ENCODE results near the gene UBASH3B. TPM values are rescaled to one million over a fixed set of nuclear protein-coding genes. Genes with fewer than 3 reads are reported as not detected.
"Not testable (repeated sequence)": the region's sequence is repeated elsewhere in the genome, so short reads cannot be mapped to it uniquely, and the experiment has no call there.

Gene UBASH3B
- total RNA-seq, 1 donor from 2014 or later = 62.1 TPM

- H3K27ac ChIP-seq (ENCODE audit: low read depth, low read length) = no peak overlapping the region
- no peaks in the 10 kb centered on the region for H3K36me3 ChIP-seq (ENCODE audit: insufficient read depth, low read length)
- H3K79me2 ChIP-seq (ENCODE audit: insufficient read depth, low read length) = no peaks in the 10 kb centered on the region
- H2AFZ ChIP-seq (ENCODE audit: low read depth, low read length) = no peak overlapping the region
- H3K9me3 Mint-ChIP-seq (ENCODE audit: unreplicated experiment) = peaks cover 40% of the 10 kb centered on the region
- no peaks in the 10 kb centered on the region for H4K20me1 ChIP-seq (ENCODE audit: insufficient read depth, low read length)
- H3K4me3 ChIP-seq (ENCODE audit: insufficient read depth, low read depth, low read length) = no peak overlapping the region
- no peak for DNase-seq (ENCODE audit: low read depth)
- H3K4me3 Mint-ChIP-seq (ENCODE audit: unreplicated experiment) = no peak overlapping the region
- H3K9me3 ChIP-seq (ENCODE audit: insufficient read depth, low read depth, low read length) = no peaks in the 10 kb centered on the region
- no peak overlapping the region for H3K4me2 ChIP-seq (ENCODE audit: low read length)
- H3K9ac ChIP-seq (ENCODE audit: low read length) = no peak overlapping the region
- no peaks in the 10 kb centered on the region for H3K4me1 ChIP-seq (ENCODE audit: insufficient read depth, low read length)
- peaks cover 3% of the 10 kb centered on the region for H3K27me3 Mint-ChIP-seq (ENCODE audit: low read depth, unreplicated experiment)
- H3K36me3 Mint-ChIP-seq (ENCODE audit: low read depth, unreplicated experiment) = peaks cover 27% of the 10 kb centered on the region
- H3K27me3 ChIP-seq (ENCODE audit: insufficient read depth, low read length) = no peaks in the 10 kb centered on the region
- H3K4me1 Mint-ChIP-seq (ENCODE audit: low read depth, unreplicated experiment) = no peaks in the 10 kb centered on the region
- no peak for FAIRE-seq
- TF ChIP-seq, protein P1, sequence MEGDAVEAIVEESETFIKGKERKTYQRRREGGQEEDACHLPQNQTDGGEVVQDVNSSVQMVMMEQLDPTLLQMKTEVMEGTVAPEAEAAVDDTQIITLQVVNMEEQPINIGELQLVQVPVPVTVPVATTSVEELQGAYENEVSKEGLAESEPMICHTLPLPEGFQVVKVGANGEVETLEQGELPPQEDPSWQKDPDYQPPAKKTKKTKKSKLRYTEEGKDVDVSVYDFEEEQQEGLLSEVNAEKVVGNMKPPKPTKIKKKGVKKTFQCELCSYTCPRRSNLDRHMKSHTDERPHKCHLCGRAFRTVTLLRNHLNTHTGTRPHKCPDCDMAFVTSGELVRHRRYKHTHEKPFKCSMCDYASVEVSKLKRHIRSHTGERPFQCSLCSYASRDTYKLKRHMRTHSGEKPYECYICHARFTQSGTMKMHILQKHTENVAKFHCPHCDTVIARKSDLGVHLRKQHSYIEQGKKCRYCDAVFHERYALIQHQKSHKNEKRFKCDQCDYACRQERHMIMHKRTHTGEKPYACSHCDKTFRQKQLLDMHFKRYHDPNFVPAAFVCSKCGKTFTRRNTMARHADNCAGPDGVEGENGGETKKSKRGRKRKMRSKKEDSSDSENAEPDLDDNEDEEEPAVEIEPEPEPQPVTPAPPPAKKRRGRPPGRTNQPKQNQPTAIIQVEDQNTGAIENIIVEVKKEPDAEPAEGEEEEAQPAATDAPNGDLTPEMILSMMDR (IDR thresholded peaks at IDR 0.05; ENCODE audit: insufficient read depth, low read depth, low read length) = no peak
- TF ChIP-seq EZH2 (IDR thresholded peaks at IDR 0.05; ENCODE audit: insufficient read depth, low read length) = no peak
- no peak overlapping the region for H3K27ac Mint-ChIP-seq (ENCODE audit: unreplicated experiment)
Measured at GRCh38 chr11:122821169-122821568, 165.6 kb downstream of the UBASH3B start.

DNA sequence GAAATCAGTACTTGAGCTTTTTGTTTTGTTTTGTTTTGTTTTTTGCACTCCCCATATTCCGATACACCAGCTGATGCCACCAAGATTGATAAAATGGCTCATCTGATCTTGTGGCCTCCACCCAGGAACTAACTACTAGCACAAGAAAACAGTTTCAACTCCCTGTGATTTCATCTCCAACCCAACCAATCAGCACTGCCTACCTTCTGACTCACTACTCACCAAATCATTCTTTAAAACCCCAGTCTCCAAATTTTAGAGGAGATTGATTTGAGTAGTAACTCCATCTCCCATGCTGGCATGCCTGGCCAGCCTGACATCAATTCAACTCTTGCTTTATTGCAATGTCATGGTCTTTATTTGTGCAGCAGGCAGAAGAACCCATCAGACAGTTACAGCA lies 166.7 kb downstream of the UBASH3B start:
- Histone ChIP-seq H3K27me3 (ENCODE audit: insufficient read depth, low read length) (no peaks in the 10 kb centered on the region), H3K4me3 (ENCODE audit: insufficient read depth, low read depth, low read length) (no peak overlapping the region), H3K4me2 (ENCODE audit: low read length) (no peak overlapping the region), H3K9ac (ENCODE audit: low read length) (no peak overlapping the region), H4K20me1 (ENCODE audit: insufficient read depth, low read length) (no peaks in the 10 kb centered on the region), H3K27ac (ENCODE audit: low read depth, low read length) (no peak overlapping the region), H3K4me1 (ENCODE audit: insufficient read depth, low read length) (no peaks in the 10 kb centered on the region), H3K9me3 (ENCODE audit: insufficient read depth, low read depth, low read length) (no peaks in the 10 kb centered on the region), H2AFZ (ENCODE audit: low read depth, low read length) (no peak overlapping the region), H3K79me2 (ENCODE audit: insufficient read depth, low read length) (no peaks in the 10 kb centered on the region), H3K36me3 (ENCODE audit: insufficient read depth, low read length) (no peaks in the 10 kb centered on the region)
- peaks cover 3% of the 10 kb centered on the region for H3K27me3 Mint-ChIP-seq (ENCODE audit: low read depth, unreplicated experiment)
- DNase-seq (ENCODE audit: low read depth) = no peak
- no peak for FAIRE-seq
- H3K4me3 Mint-ChIP-seq (ENCODE audit: unreplicated experiment) = no peak overlapping the region
- peaks cover 44% of the 10 kb centered on the region for H3K9me3 Mint-ChIP-seq (ENCODE audit: unreplicated experiment)
- no peak for TF ChIP-seq EZH2 (IDR thresholded peaks at IDR 0.05; ENCODE audit: insufficient read depth, low read length)
- TF ChIP-seq, protein P1 (IDR thresholded peaks at IDR 0.05; ENCODE audit: insufficient read depth, low read depth, low read length) = no peak
- H3K27ac Mint-ChIP-seq (ENCODE audit: unreplicated experiment) = no peak overlapping the region
- H3K36me3 Mint-ChIP-seq (ENCODE audit: low read depth, unreplicated experiment) = peaks cover 29% of the 10 kb centered on the region
- H3K4me1 Mint-ChIP-seq (ENCODE audit: low read depth, unreplicated experiment) = no peaks in the 10 kb centered on the region

DNA sequence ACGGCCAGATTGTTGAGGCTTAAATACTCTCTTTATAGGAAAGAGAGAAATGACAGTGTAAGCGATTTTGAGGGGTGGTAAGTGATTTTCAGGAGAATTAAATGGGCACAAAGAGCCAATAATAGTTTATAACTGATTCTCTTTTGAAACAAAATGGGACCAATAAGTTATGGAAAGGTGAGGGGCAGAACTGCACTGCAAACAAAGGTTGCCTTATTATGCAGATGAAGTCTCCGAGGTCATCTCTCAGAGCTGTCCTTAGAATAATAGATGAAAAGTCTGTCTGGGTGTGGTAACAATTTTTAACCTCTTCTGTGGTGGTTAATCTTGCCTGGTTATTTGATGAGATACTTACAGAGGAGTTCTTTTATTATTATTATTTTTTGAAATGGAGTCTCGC lies 168.0 kb downstream of the UBASH3B start:
- Histone ChIP-seq H3K4me3 (ENCODE audit: insufficient read depth, low read depth, low read length) (no peak overlapping the region), H3K27ac (ENCODE audit: low read depth, low read length) (no peak overlapping the region), H4K20me1 (ENCODE audit: insufficient read depth, low read length) (no peaks in the 10 kb centered on the region), H3K4me1 (ENCODE audit: insufficient read depth, low read length) (no peaks in the 10 kb centered on the region), H3K9ac (ENCODE audit: low read length) (no peak overlapping the region), H2AFZ (ENCODE audit: low read depth, low read length) (no peak overlapping the region), H3K27me3 (ENCODE audit: insufficient read depth, low read length) (no peaks in the 10 kb centered on the region), H3K4me2 (ENCODE audit: low read length) (no peak overlapping the region), H3K9me3 (ENCODE audit: insufficient read depth, low read depth, low read length) (no peaks in the 10 kb centered on the region), H3K36me3 (ENCODE audit: insufficient read depth, low read length) (no peaks in the 10 kb centered on the region), H3K79me2 (ENCODE audit: insufficient read depth, low read length) (no peaks in the 10 kb centered on the region)
- H3K27ac Mint-ChIP-seq (ENCODE audit: unreplicated experiment) = no peak overlapping the region
- no peaks in the 10 kb centered on the region for H3K4me1 Mint-ChIP-seq (ENCODE audit: low read depth, unreplicated experiment)
- DNase-seq (ENCODE audit: low read depth) (no peak), FAIRE-seq (no peak)
- TF ChIP-seq, protein P1 (IDR thresholded peaks at IDR 0.05; ENCODE audit: insufficient read depth, low read depth, low read length) = no peak
- TF ChIP-seq EZH2 (IDR thresholded peaks at IDR 0.05; ENCODE audit: insufficient read depth, low read length) = no peak
- peaks cover 3% of the 10 kb centered on the region for H3K27me3 Mint-ChIP-seq (ENCODE audit: low read depth, unreplicated experiment)
- H3K9me3 Mint-ChIP-seq (ENCODE audit: unreplicated experiment) = peaks cover 42% of the 10 kb centered on the region
- no peak overlapping the region for H3K4me3 Mint-ChIP-seq (ENCODE audit: unreplicated experiment)
- peaks cover 29% of the 10 kb centered on the region for H3K36me3 Mint-ChIP-seq (ENCODE audit: low read depth, unreplicated experiment)

GRCh38 chr11:122829371-122829770 lies 173.8 kb downstream of the UBASH3B start:
- H3K27me3 Mint-ChIP-seq (ENCODE audit: low read depth, unreplicated experiment); H2AFZ ChIP-seq (ENCODE audit: low read depth, low read length); H3K4me3 ChIP-seq (ENCODE audit: insufficient read depth, low read depth, low read length); H4K20me1 ChIP-seq (ENCODE audit: insufficient read depth, low read length); H3K9me3 ChIP-seq (ENCODE audit: insufficient read depth, low read depth, low read length); H3K79me2 ChIP-seq (ENCODE audit: insufficient read depth, low read length); H3K4me1 ChIP-seq (ENCODE audit: insufficient read depth, low read length); H3K4me3 Mint-ChIP-seq (ENCODE audit: unreplicated experiment); H3K36me3 ChIP-seq (ENCODE audit: insufficient read depth, low read length); FAIRE-seq; H3K9ac ChIP-seq (ENCODE audit: low read length); H3K4me2 ChIP-seq (ENCODE audit: low read length); H3K27ac Mint-ChIP-seq (ENCODE audit: unreplicated experiment); H3K27me3 ChIP-seq (ENCODE audit: insufficient read depth, low read length); H3K27ac ChIP-seq (ENCODE audit: low read depth, low read length): not testable (repeated sequence)
- peaks cover 23% of the 10 kb centered on the region for H3K9me3 Mint-ChIP-seq (ENCODE audit: unreplicated experiment)
- peak; percentile 50 for DNase-seq (ENCODE audit: low read depth)
- H3K4me1 Mint-ChIP-seq (ENCODE audit: low read depth, unreplicated experiment) = peaks cover 10% of the 10 kb centered on the region
- peaks cover 18% of the 10 kb centered on the region for H3K36me3 Mint-ChIP-seq (ENCODE audit: low read depth, unreplicated experiment)
